Ishikawa (cell line): ENCODE data around the gene ZNF280C.

Experiments
- CEBPB ChIP-seq: IDR thresholded peaks from 2 replicates; pipeline ENCODE4 v1.6.1; 2012
- CREB1 ChIP-seq: IDR thresholded peaks from 2 replicates; pipeline ENCODE4 v1.6.1; 2012; ENCODE audit warnings: low read depth
- FOXM1 ChIP-seq: IDR thresholded peaks from 2 replicates; pipeline ENCODE4 v1.6.1; 2012; ENCODE audit warnings: low read depth, borderline replicate concordance
- NFIC ChIP-seq: IDR thresholded peaks from 2 replicates; pipeline ENCODE4 v1.6.1; 2012
- RAD21 ChIP-seq: IDR thresholded peaks from 2 replicates; pipeline ENCODE4 v1.6.1; 2012; ENCODE audit warnings: low read depth
- ZBTB7A ChIP-seq: IDR thresholded peaks from 2 replicates; pipeline ENCODE4 v1.6.1; 2012; ENCODE audit warnings: low read depth

- TF ChIP-seq NFIC = no peak
- TF ChIP-seq CEBPB = no peak
- TF ChIP-seq RAD21 = no peak
- no peak for TF ChIP-seq ZBTB7A
- no peak for TF ChIP-seq FOXM1
- TF ChIP-seq CREB1 = no peak
Measured at GRCh38 chrX:130170752-130171445, 97.8 kb downstream of the ZNF280C start.
